Lower leg skin (tissue), 3 donors: Measurements from ENCODE around the gene FKBP11.

Experiments
- POLR2A ChIP-seq, 2 donors: fragments of 450-650 bp; IDR thresholded peaks; one replicate each; pipeline ENCODE4 v1.6.1; 2016 to 2017; ENCODE audit warnings: antibody characterized with exemption in 2 of 2, mild to moderate bottlenecking in 1 of 2, moderate library complexity in 1 of 2
- TF ChIP-seq, protein P1 (sequence below), 3 donors: fragments of 450-650 bp; IDR thresholded peaks; one replicate each; pipeline ENCODE4 v1.5.1; 2016; ENCODE audit warnings: antibody characterized with exemption in 3 of 3, mild to moderate bottlenecking in 3 of 3, moderate library complexity in 2 of 3

DNA sequence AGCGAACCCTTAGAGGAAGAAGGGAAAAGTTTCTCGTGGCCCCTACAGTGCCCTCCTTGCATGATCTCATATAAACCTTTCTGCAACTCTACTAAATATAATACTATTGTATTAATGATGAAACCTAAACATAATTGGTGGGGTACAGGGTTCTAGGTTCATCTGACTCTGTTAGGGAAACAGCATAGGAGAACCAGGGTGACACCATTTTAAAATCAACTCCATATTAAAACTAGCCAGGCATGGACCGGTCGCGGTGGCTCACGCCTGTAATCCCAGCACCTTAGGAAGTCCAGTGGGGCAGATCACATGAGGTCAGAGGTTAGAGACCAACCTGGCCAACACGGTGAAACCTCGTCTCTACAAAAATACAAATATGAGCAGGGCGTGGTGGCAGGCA, 44.6 kb downstream of the FKBP11 start:
- TF ChIP-seq, protein P1, sequence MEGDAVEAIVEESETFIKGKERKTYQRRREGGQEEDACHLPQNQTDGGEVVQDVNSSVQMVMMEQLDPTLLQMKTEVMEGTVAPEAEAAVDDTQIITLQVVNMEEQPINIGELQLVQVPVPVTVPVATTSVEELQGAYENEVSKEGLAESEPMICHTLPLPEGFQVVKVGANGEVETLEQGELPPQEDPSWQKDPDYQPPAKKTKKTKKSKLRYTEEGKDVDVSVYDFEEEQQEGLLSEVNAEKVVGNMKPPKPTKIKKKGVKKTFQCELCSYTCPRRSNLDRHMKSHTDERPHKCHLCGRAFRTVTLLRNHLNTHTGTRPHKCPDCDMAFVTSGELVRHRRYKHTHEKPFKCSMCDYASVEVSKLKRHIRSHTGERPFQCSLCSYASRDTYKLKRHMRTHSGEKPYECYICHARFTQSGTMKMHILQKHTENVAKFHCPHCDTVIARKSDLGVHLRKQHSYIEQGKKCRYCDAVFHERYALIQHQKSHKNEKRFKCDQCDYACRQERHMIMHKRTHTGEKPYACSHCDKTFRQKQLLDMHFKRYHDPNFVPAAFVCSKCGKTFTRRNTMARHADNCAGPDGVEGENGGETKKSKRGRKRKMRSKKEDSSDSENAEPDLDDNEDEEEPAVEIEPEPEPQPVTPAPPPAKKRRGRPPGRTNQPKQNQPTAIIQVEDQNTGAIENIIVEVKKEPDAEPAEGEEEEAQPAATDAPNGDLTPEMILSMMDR (IDR thresholded peaks at IDR 0.05), result no peak
- no peak for TF ChIP-seq POLR2A (IDR thresholded peaks at IDR 0.05)
